Kidney (tissue), 14 donors: ENCODE results near the gene LDLRAD4. TPM values are rescaled to one million over a fixed set of nuclear protein-coding genes. Genes with fewer than 3 reads are reported as not detected.

ENCODE experiments used
- DNase-seq, 5 donors: peaks; one replicate each; pipeline ENCODE4 v3.0.0-alpha.2; 2013 to 2020
- FAIRE-seq: peaks from 2 replicates; lab custom pipeline; 2012; peaks lifted over from hg19 to GRCh38; lab: Jason Lieb, UNC
- H3K27ac ChIP-seq, 2 donors: one replicate each; pipeline ENCODE4 v1.7.0; 2013; ENCODE audit warnings: low read depth in 2 of 2, low read length in 2 of 2, inconsistent platforms in 1 of 2
- H3K27me3 ChIP-seq: one replicate; pipeline ENCODE4 v1.7.1; 2013; ENCODE audit warnings: low read length, inconsistent platforms; ENCODE audit not compliant: control insufficient read depth, insufficient read depth
- H3K36me3 ChIP-seq, 3 donors: one replicate each; pipeline versions ENCODE4 v1.7.0 to v1.7.1; 2013; ENCODE audit warnings: low read length in 3 of 3, control low read depth in 1 of 3, inconsistent platforms in 1 of 3; ENCODE audit not compliant: insufficient read depth in 3 of 3, control insufficient read depth in 2 of 3
- H3K4me1 ChIP-seq, 3 donors: one replicate each; pipeline versions ENCODE4 v1.7.0 to v1.7.1; 2013; ENCODE audit warnings: low read length in 3 of 3, inconsistent platforms in 1 of 3, low read depth in 1 of 3; ENCODE audit not compliant: control insufficient read depth in 2 of 3, insufficient read depth in 2 of 3
- H3K4me3 ChIP-seq, 3 donors: one replicate each; pipeline versions ENCODE4 v1.7.0 to v1.8.1; 2013; ENCODE audit warnings: low read length in 3 of 3, control low read depth in 1 of 3, inconsistent platforms in 1 of 3
- H3K9ac ChIP-seq, 3 donors: one replicate each; pipeline versions ENCODE4 v1.7.0 to v1.7.1; 2013; ENCODE audit warnings: low read length in 3 of 3, control low read depth in 1 of 3, inconsistent platforms in 1 of 3
- H3K9me3 ChIP-seq, 3 donors: one replicate each; pipeline versions ENCODE4 v1.7.0 to v1.7.1; 2013; ENCODE audit warnings: low read length in 3 of 3, control low read depth in 1 of 3, inconsistent platforms in 1 of 3; ENCODE audit not compliant: control insufficient read depth in 2 of 3, insufficient read depth in 1 of 3
- intact Hi-C: fragments of 100-400 bp; cut with DNase I; formaldehyde crosslinking; loops from one replicate; pipeline ENCODE4 v1.11.1; 2022
- polyA plus RNA-seq: library from polyadenylated mRNA; stranded (reverse); fragments of 350-450 nt; fragmentation: Illumina TruSeq; extraction: RNeasy Lipid Tissue Mini Kit (QIAGEN cat#74804); gene quantifications from one replicate; pipeline ENCODE4 v1.2.3, GENCODE V29; 2014; ENCODE audit warnings: low read depth, low replicate concordance; ENCODE audit not compliant: insufficient read depth
- total RNA-seq: library from RNA; stranded (reverse); fragmentation: NEBNext Ultra II Directional; extraction: Animal tissue kit (Norgen Biotek cat#: 25700); gene quantifications from one replicate; pipeline ENCODE4 v1.2.1, GENCODE V29; 2021
- TF ChIP-seq, protein P1 (sequence below): IDR thresholded peaks from 3 replicates; pipeline ENCODE4 v1.5.1; 2012; ENCODE audit warnings: mild to moderate bottlenecking, moderate library complexity, borderline replicate concordance; ENCODE audit not compliant: insufficient read depth; ENCODE audit errors: extremely low read depth
- donor health status: control.
- donor health status: control.
- donor health status: control.
- donor health status: control.
- donor health status: control.
- donor health status: DM: yes; HTN: yes; CAD: no.
- donor health status: Normal renal cell carcinoma (clear cell type).

LDLRAD4 gene
- total and polyA plus RNA-seq, 2 donors from 2014 or later = 2.3 to 42.3 TPM

DNA sequence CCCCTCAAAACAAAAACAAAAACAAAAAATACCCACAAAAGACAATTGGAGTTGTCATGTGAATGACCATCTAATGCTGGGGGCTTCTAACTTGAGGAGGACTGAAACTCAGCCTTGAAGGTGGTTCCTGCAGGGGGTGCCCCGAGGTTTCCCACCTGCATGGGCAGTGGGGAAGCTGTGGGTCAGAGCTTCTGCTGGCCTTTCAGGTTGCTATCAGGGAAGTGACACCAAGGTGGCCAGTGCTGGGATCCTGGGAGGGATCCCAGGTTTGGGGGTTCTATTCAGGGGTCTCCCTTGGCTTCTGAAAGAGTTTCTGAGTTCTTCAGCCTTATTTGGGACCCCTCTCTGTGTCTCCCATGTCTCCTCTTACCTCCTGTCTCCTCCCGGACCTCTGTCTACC lies 62.8 kb downstream of the LDLRAD4 start:
- no peak overlapping the region for H3K27ac ChIP-seq
- FAIRE-seq = no peak
- TF ChIP-seq, protein P1, sequence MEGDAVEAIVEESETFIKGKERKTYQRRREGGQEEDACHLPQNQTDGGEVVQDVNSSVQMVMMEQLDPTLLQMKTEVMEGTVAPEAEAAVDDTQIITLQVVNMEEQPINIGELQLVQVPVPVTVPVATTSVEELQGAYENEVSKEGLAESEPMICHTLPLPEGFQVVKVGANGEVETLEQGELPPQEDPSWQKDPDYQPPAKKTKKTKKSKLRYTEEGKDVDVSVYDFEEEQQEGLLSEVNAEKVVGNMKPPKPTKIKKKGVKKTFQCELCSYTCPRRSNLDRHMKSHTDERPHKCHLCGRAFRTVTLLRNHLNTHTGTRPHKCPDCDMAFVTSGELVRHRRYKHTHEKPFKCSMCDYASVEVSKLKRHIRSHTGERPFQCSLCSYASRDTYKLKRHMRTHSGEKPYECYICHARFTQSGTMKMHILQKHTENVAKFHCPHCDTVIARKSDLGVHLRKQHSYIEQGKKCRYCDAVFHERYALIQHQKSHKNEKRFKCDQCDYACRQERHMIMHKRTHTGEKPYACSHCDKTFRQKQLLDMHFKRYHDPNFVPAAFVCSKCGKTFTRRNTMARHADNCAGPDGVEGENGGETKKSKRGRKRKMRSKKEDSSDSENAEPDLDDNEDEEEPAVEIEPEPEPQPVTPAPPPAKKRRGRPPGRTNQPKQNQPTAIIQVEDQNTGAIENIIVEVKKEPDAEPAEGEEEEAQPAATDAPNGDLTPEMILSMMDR = no peak
- peak in 1 of 5 donors; percentile 29 for DNase-seq
- H3K4me1 ChIP-seq = peaks cover 0 to 2% (median 0%) of the 10 kb centered on the region in 3 donors
- no peaks in the 10 kb centered on the region for H3K27me3 ChIP-seq
- no peaks in the 10 kb centered on the region for H3K36me3 ChIP-seq
- H3K9ac ChIP-seq = no peak overlapping the region
- intact Hi-C loops = no loop called here
- no peak overlapping the region for H3K4me3 ChIP-seq
- H3K9me3 ChIP-seq = no peaks in the 10 kb centered on the region

DNA sequence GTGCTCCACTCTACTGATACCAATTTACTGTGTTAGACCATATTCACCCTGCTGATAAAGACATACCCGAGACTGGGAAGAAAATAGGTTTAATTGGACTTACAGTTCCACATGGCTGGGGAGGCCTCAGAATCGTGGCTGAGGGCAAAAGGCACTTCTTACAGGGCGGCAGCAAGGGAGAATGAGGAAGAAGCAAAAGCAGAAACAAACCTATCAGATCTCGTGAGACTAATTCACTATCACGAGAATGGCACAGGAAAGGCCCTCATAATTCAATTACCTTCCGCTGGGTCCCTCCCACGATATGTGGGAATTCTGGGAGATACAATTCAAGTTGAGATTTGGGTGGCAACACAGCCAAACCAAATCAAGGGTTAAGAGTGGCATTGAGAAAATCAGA lies 65.2 kb downstream of the LDLRAD4 start:
- Histone ChIP-seq H3K27ac (no peak overlapping the region), H3K4me3 (no peak overlapping the region), H3K9me3 (no peaks in the 10 kb centered on the region), H3K4me1 (no peaks in the 10 kb centered on the region), H3K9ac (no peak overlapping the region), H3K27me3 (no peaks in the 10 kb centered on the region), H3K36me3 (no peaks in the 10 kb centered on the region)
- TF ChIP-seq, protein P1 = no peak
- intact Hi-C loops = no loop called here
- FAIRE-seq (no peak), DNase-seq (no peak)

DNA sequence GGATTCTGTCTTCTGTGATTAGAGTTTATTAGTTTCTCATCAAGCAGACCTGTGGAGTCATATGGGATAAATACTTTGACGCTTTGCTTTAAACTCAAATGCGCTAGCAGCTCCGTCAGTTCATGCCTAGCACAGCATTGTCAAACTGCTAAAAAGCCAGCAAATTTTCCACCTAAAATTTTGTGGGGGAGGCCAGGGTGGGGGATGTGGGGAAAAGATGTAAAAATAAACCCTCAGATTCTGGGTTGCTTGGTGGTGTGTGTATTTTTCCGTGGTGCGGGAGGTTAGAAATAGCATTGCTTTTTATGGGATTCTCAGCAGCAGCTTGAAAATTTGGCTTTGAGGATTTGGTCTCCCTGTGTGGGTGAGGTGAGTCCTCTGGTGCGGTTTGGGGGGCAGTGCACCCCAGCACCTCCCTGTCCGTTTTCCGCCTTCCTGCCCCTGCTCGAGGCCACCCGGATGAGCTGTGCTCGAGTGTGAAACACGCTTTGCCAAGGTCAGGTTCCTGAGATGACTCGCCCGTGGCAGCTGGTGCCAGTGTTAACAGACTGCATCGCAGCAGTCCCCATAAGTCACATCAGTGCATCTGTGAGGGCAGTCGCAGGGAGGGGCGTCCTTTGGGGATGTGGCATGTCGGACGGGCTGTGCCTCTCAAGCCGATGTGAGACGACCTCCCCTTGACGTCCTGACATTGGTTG lies 65.9 kb downstream of the LDLRAD4 start:
- TF ChIP-seq, protein P1 = no peak
- H3K9me3 ChIP-seq = no peaks in the 10 kb centered on the region
- H3K4me1 ChIP-seq = no peaks in the 10 kb centered on the region
- no peaks in the 10 kb centered on the region for H3K36me3 ChIP-seq
- no peak for FAIRE-seq
- H3K4me3 ChIP-seq = no peak overlapping the region
- intact Hi-C loops = no loop called here
- H3K27ac ChIP-seq = no peak overlapping the region
- DNase-seq = peak in 1 of 5 donors; percentile 67
- no peaks in the 10 kb centered on the region for H3K27me3 ChIP-seq
- no peak overlapping the region for H3K9ac ChIP-seq

DNA sequence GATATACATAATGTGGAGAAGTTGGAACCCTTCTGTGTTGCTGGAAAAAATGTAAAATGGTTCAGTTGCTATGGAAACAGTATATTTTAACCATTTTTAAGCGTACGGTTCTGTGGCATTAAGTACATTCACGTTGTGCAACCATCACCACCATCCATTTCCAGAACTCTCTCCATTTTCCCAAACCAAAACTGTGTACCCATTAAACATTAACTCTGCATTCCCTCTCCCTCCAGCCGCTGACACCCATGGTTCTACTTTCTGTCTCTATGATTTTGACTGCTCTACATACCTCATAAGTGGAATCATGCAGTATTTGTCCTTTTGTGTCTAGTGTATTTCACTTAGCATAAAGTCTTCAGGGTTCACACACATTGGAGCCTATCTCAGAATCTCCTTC lies 67.3 kb downstream of the LDLRAD4 start:
- H3K4me3 ChIP-seq = no peak overlapping the region
- TF ChIP-seq, protein P1 = no peak
- intact Hi-C loops = no loop called here
- H3K27ac ChIP-seq = no peak overlapping the region
- no peaks in the 10 kb centered on the region for H3K27me3 ChIP-seq
- no peaks in the 10 kb centered on the region for H3K36me3 ChIP-seq
- H3K9me3 ChIP-seq = no peaks in the 10 kb centered on the region
- no peaks in the 10 kb centered on the region for H3K4me1 ChIP-seq
- no peak for FAIRE-seq
- no peak for DNase-seq
- H3K9ac ChIP-seq = no peak overlapping the region
